GM19043 (cell line): ENCODE data around the gene AUTS2.
"Not testable (repeated sequence)": the region's sequence is repeated elsewhere in the genome, so short reads cannot be mapped to it uniquely, and the experiment has no call there.

Experiments used
- ATAC-seq: cut with Tn5 transposase; IDR thresholded peaks from one replicate; pipeline ENCODE4 v1.9.1; 2021; ENCODE audit warnings: low read depth; ENCODE audit not compliant: unreplicated experiment

The AUTS2 gene

GRCh38 chr7:70349031-70349430 is 750.8 kb downstream of the AUTS2 start:
- ATAC-seq = no peak

- ATAC-seq = no peak
These were observed 751.5 kb downstream of the AUTS2 start for GRCh38 chr7:70349819-70350218.

GRCh38 chr7:70352088-70352487 is 753.8 kb downstream of the AUTS2 start:
- ATAC-seq = no peak

- ATAC-seq = no peak
These were observed 754.6 kb downstream of the AUTS2 start for GRCh38 chr7:70352906-70353305.

- ATAC-seq = no peak
These were observed 755.2 kb downstream of the AUTS2 start for GRCh38 chr7:70353330-70353945.

GRCh38 chr7:70353946-70354335 is 755.7 kb downstream of the AUTS2 start:
- no peak for ATAC-seq

GRCh38 chr7:70354409-70355169 is 756.3 kb downstream of the AUTS2 start:
- ATAC-seq = no peak

- ATAC-seq = no peak
These were observed 757.1 kb downstream of the AUTS2 start for GRCh38 chr7:70355198-70356020.

GRCh38 chr7:70356085-70356786 is 758.0 kb downstream of the AUTS2 start:
- no peak for ATAC-seq

GRCh38 chr7:70356787-70357328 is 758.6 kb downstream of the AUTS2 start:
- no peak for ATAC-seq

- no peak for ATAC-seq
These were observed 762.3 kb downstream of the AUTS2 start for GRCh38 chr7:70360557-70360956.

GRCh38 chr7:70361821-70362220 is 763.5 kb downstream of the AUTS2 start:
- no peak for ATAC-seq

GRCh38 chr7:70364393-70364792 is 766.1 kb downstream of the AUTS2 start:
- not testable (repeated sequence) for ATAC-seq

- no peak for ATAC-seq
These were observed 773.4 kb downstream of the AUTS2 start for GRCh38 chr7:70371652-70372051.

- no peak for ATAC-seq
These were observed 774.7 kb downstream of the AUTS2 start for GRCh38 chr7:70372768-70373515.

GRCh38 chr7:70374772-70375533 is 776.7 kb downstream of the AUTS2 start:
- no peak for ATAC-seq

GRCh38 chr7:70376561-70377031 is 778.3 kb downstream of the AUTS2 start:
- ATAC-seq = no peak

- ATAC-seq = no peak
These were observed 779.7 kb downstream of the AUTS2 start for GRCh38 chr7:70377957-70378356.

- no peak for ATAC-seq
These were observed 780.9 kb downstream of the AUTS2 start for GRCh38 chr7:70379210-70379609.
